DND-41 (cell line): ENCODE results near the gene CHN1.

Source experiments
- CTCF ChIP-seq: IDR thresholded peaks from 2 replicates; pipeline ENCODE4 v1.5.1; 2012; ENCODE audit warnings: borderline replicate concordance, low read length, moderate library complexity, mild to moderate bottlenecking; ENCODE audit not compliant: poor library complexity, severe bottlenecking; ENCODE audit errors: extremely low read depth
- EZH2 ChIP-seq: IDR thresholded peaks from 3 replicates; pipeline ENCODE4 v1.6.1; 2012; ENCODE audit warnings: borderline replicate concordance, low read depth, mild to moderate bottlenecking, moderate library complexity, low read length, inconsistent platforms; ENCODE audit not compliant: severe bottlenecking

- no peak for TF ChIP-seq CTCF
- no peak for TF ChIP-seq EZH2
Measured at GRCh38 chr2:175026385-175026784, 21.2 kb upstream of the CHN1 start.
